ENCODE measurements around the gene GNL3.

DNA sequence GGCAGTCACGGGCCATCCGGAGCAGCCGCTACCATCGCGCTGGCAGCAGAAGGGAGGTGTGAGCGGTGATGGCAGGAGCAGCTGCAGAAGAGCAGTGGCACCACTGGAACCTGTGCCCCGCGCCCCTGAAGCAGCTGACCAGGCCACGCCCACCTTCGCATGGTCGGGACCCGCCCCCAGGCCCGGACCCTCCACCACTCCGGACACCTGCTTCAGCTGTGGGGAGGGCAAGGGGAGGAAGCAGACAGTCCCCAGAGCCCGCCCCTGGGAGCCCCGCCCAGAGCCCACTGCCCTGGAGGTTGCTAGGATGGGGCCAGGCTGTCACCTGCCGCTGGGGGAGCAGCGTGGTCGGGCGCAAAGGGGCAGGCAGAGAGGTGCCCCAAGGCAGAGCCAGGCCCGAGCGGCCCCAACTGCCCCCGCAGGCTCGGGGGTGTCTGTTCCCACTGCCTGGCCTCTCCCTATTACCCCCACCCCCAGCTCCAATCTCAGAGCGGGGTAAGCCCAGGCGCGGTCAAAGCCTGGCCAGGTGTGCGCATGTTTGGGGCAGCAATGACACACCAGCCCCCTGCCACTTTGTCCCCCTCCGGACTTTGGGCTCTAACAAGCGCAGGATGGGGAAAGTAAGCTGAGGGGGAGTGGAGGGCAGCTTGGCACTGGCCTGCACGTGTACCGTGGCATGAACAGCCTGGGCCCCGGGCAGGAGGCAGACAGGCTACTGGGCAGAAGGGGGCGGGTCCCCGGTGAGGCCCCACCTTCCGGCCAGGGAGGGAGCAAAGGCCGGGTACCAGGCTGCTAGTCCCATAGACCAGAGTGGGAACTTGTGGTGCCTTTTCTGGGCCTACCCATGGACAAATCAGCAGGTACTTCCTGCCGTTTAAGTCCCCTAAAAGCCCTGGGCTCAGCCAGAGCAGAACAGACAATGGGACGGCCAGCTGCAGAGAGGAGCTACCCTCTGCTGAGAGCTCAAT, 28.8 kb downstream of the GNL3 start:
- no peak for TF ChIP-seq TCF7L2 (IDR thresholded peaks at IDR 0.05; ENCODE audit: borderline replicate concordance, extremely low read depth, insufficient read depth, insufficient read length)
- TF ChIP-seq EZH2 (IDR thresholded peaks at IDR 0.05): no peak
- TF ChIP-seq, protein P1, sequence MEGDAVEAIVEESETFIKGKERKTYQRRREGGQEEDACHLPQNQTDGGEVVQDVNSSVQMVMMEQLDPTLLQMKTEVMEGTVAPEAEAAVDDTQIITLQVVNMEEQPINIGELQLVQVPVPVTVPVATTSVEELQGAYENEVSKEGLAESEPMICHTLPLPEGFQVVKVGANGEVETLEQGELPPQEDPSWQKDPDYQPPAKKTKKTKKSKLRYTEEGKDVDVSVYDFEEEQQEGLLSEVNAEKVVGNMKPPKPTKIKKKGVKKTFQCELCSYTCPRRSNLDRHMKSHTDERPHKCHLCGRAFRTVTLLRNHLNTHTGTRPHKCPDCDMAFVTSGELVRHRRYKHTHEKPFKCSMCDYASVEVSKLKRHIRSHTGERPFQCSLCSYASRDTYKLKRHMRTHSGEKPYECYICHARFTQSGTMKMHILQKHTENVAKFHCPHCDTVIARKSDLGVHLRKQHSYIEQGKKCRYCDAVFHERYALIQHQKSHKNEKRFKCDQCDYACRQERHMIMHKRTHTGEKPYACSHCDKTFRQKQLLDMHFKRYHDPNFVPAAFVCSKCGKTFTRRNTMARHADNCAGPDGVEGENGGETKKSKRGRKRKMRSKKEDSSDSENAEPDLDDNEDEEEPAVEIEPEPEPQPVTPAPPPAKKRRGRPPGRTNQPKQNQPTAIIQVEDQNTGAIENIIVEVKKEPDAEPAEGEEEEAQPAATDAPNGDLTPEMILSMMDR (IDR thresholded peaks at IDR 0.05 in 2 of 3, conservative IDR thresholded peaks at IDR 0.05 in 1 of 3; ENCODE audit: borderline replicate concordance in 1 of 3, insufficient read depth in 1 of 3, low read depth in 2 of 3, low read length in 2 of 3): no peak
- TF ChIP-seq POLR2AphosphoS5 (IDR thresholded peaks at IDR 0.05; ENCODE audit: low read depth, low read length): no peak
- TF ChIP-seq SP1 (IDR thresholded peaks at IDR 0.05; ENCODE audit: low read depth): no peak
- no peak for TF ChIP-seq RAD21 (IDR thresholded peaks at IDR 0.05; ENCODE audit: low read depth)
- no peak for TF ChIP-seq POLR2A (IDR thresholded peaks at IDR 0.05; ENCODE audit: borderline replicate concordance, extremely low read depth, insufficient read depth, insufficient read length)
- TF ChIP-seq ELF1 (IDR thresholded peaks at IDR 0.05; ENCODE audit: borderline replicate concordance, low read depth): no peak
- TF ChIP-seq SIN3A (IDR thresholded peaks at IDR 0.05; ENCODE audit: low read depth): no peak
- TF ChIP-seq, protein P2, sequence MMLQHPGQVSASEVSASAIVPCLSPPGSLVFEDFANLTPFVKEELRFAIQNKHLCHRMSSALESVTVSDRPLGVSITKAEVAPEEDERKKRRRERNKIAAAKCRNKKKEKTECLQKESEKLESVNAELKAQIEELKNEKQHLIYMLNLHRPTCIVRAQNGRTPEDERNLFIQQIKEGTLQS (IDR thresholded peaks at IDR 0.05): no peak

All from HCT116 (cell line).